Measurements from ENCODE around the gene CLIC3. TPM values are rescaled to one million over a fixed set of nuclear protein-coding genes. Genes with fewer than 3 reads are reported as not detected.

The CLIC3 gene
- polyA plus RNA-seq, 2 of the 4 experiments (the other 2 are of a cell fraction): 0.61 to 6.4 TPM

- no peak for TF ChIP-seq USF2 (IDR thresholded peaks at IDR 0.05)
These were observed 33.6 kb upstream of the CLIC3 start (continued) for GRCh38 chr9:137030006-137030405.

- DNase-seq (ENCODE audit: low read depth in 1 of 2, low spot score in 1 of 2): peak; percentile 67 to 73
- Histone ChIP-seq H3K4me3 (peak overlapping the region; percentile 74; the same call in 1 of the 3 replicates), H3K27ac (peak overlapping the region in 1 of 2 experiments; percentile 92; a peak in 4 of 6 replicates), H3K4me2 (peak overlapping the region; percentile 100), H3K4me1 (peaks cover 26% of the 10 kb centered on the region), H3K9me3 (no peaks in the 10 kb centered on the region)
- CTCF ChIA-PET: interaction anchor here (0.5 to 20.4 kb wide), 83 partner anchors 8 to 341 kb away, joined by 3 to 282 read pairs (median 5); partner anchors contain the start of genes AJM1, ANAPC2, C8G and CLIC3
- FAIRE-seq: no peak
- TF ChIP-seq RAD21 (conservative IDR thresholded peaks at IDR 0.05 in 1 of 2, IDR thresholded peaks at IDR 0.05 in 1 of 2) (peak in 1 of 2 experiments; percentile 49; a peak in 2 of 5 replicates), SMC3 (IDR thresholded peaks at IDR 0.05) (peak; percentile 41; the same call in 2 of the 3 replicates), ESRRA (IDR thresholded peaks at IDR 0.05; ENCODE audit: borderline replicate concordance, low read length) (no peak), MAX (IDR thresholded peaks at IDR 0.05) (0 out of 2 replicates have a peak, but pooled peaks have one; percentile 23), CTCF (IDR thresholded peaks at IDR 0.05) (peak; percentile 67), POLR2AphosphoS2 (conservative IDR thresholded peaks at IDR 0.05; ENCODE audit: low read length) (no peak), TFCP2L1 (CRISPR knock-in tag; IDR thresholded peaks at IDR 0.05) (no peak)
- WGBS (ENCODE audit: missing lambda C conversion rate): 22% methylated on average over 19 of the region's 19 CpGs
- ATAC-seq: peak; percentile 63 to 90
- POLR2A ChIA-PET: interaction anchor here (1.0 to 1.9 kb wide), 4 partner anchors 17 to 100 kb away, joined by 3 to 8 read pairs (median 4); partner anchors contain the start of genes CLIC3, NPDC1 and PAXX
These were observed 32.9 kb upstream of the CLIC3 start for GRCh38 chr9:137029058-137029936.

GRCh38 chr9:137028263-137029057 lies 32.1 kb upstream of the CLIC3 start:
- DNase-seq (ENCODE audit: low read depth in 1 of 2, low spot score in 1 of 2) (peak in 1 of 2 experiments; percentile 64), ATAC-seq (peak; percentile 49 to 69), FAIRE-seq (no peak)
- peak overlapping the region; percentile 82 to 92 for H3K27ac ChIP-seq
- H3K4me3 ChIP-seq: peak overlapping the region; percentile 74
- peaks cover 25% of the 10 kb centered on the region for H3K4me1 ChIP-seq
- WGBS (ENCODE audit: missing lambda C conversion rate): 0% methylated on average over 22 of the region's 98 CpGs
- H3K9me3 ChIP-seq: no peaks in the 10 kb centered on the region
- TF ChIP-seq RNF2 (IDR thresholded peaks at IDR 0.05; ENCODE audit: borderline replicate concordance, low read depth) (peak; percentile 58; the same call in 1 of the 2 replicates), CTCF (IDR thresholded peaks at IDR 0.05) (peak; percentile 66), ZNF302 (CRISPR knock-in tag; IDR thresholded peaks at IDR 0.05) (no peak), GATA3 (IDR thresholded peaks at IDR 0.05; ENCODE audit: borderline replicate concordance) (no peak), MAZ (IDR thresholded peaks at IDR 0.05; ENCODE audit: borderline replicate concordance, low read depth, low read length) (no peak), SMC3 (IDR thresholded peaks at IDR 0.05) (no peak), MAX (IDR thresholded peaks at IDR 0.05) (0 out of 2 replicates have a peak, but pooled peaks have one; percentile 8), POLR2A (IDR thresholded peaks at IDR 0.05; ENCODE audit: low read length) (0 out of 2 replicates have a peak, but pooled peaks have one; percentile 0), POLR2AphosphoS2 (conservative IDR thresholded peaks at IDR 0.05; ENCODE audit: low read length) (no peak)
- POLR2A ChIA-PET: interaction anchor here (1.0 to 1.9 kb wide), 4 partner anchors 18 to 101 kb away, joined by 3 to 8 read pairs (median 4); partner anchors contain the start of genes CLIC3, NPDC1 and PAXX
- peak overlapping the region; percentile 100 for H3K4me2 ChIP-seq
- CTCF ChIA-PET: interaction anchor here (0.8 to 20.4 kb wide), 74 partner anchors 9 to 340 kb away, joined by 3 to 282 read pairs (median 5); partner anchors contain the start of genes AJM1, C8G, CLIC3 and CYSRT1
